Activated T-helper 1 cell treated with Interleukin-2 at 50 U/mL for 16 hours (primary cell): Measurements from ENCODE around the gene C1QC.

Experiments used
- DNase-seq: peaks from one replicate; pipeline ENCODE4 v3.0.0-alpha.2; 2020; ENCODE audit warnings: low read depth

Gene C1QC

DNA sequence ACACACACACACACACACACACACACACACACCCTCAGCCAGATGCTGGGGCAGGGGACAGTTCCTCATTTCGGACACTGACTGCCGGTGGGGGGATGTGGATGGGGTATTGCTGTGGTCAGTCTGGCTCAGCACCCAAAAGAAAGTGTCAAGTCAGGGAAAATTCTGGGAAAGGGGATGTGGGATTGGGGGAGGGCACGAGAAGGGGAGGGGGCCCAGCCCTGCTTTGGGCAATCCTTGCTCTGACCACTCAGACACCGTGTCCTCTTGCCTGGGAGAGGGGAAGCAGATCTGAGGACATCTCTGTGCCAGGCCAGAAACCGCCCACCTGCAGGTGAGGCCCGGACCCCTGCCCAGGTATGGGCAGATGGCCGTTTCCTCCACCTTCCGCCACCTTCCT is at the start of gene C1QC:
TSS of gene C1QC (plus strand) at position 253 of the 400 bp plus-strand sequence. CDS start 391 bp downstream, outside the sequence.
- no peak for DNase-seq

DNA sequence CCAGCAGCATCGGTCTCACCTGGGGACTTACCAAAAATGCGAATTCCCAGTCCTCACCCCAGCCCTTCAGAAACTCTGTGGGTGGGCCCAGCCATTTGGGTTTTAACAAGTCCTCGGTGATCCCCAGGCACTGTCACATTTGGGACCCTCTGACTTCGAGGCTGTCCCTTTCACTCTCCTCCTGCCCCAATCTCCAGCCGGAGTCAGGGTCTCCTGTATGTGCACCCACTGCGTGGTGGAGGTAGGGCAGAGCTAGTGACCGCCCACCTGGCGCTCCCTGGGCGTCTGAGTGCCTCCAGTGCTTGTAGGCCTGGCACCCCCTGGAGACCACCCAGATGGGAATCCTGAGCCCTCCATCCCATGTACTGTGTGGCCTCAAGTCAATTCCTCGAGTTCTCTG is 49.0 kb upstream of the C1QC start:
- no peak for DNase-seq

DNA sequence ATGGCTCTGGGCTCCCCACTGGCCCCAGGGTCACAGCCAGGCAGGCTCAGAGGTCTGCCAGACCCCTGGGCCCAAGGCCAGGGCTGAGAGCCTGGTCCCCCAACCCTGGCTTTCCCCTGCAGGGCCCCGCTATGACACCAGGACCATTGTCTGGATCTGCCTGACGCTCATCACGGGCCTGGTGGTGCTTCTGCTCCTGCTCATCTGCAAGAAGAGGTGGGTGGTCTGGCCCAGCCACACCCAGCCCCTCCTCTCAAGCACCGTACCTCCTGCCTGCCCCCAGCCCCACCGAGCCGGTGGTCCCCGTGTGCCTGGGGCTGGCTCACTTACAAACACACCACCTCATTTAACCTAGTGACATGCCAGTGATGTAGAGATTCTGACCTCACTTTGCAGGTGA is 48.3 kb upstream of the C1QC start:
- no peak for DNase-seq

DNA sequence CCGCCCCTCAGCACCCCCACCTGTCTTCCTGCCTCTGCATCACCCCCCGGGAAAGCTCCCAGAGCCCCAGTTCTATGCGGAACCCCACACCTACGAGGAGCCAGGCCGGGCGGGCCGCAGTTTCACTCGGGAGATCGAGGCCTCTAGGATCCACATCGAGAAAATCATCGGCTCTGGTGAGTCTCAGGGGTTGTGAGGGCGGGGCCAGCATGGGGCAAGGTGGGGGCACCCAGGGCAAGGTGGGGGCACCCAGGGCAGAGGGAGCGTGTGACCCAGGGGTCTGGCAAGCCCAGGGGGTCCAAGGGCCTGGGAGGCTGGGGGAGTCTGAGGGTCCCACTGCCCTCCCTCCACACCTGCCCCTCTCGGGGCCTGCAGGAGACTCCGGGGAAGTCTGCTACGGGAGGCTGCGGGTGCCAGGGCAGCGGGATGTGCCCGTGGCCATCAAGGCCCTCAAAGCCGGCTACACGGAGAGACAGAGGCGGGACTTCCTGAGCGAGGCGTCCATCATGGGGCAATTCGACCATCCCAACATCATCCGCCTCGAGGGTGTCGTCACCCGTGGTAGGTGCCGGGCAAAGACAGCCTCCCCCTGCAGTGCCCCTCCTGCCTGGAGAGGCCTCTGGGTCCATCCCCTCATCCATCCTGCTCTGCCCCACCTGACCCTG is 46.0 kb upstream of the C1QC start:
- DNase-seq: no peak

DNA sequence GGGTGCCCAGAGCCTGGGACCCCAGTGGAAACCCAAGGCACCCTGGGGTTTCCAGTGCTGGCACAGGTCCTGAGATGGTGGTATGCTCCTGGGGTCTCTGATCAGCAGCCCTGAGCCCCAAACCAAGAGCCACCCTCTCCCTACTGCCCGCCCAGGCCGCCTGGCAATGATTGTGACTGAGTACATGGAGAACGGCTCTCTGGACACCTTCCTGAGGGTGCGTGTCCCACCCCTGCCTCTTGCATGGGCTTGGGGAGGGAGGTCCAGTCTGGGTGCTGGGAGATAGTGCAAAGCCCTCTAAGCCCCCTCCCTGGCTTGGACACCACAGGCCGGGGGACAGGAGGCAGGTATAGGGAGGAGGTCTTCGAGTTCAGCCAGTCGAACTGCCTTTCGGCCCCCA is 45.4 kb upstream of the C1QC start:
- no peak for DNase-seq

DNA sequence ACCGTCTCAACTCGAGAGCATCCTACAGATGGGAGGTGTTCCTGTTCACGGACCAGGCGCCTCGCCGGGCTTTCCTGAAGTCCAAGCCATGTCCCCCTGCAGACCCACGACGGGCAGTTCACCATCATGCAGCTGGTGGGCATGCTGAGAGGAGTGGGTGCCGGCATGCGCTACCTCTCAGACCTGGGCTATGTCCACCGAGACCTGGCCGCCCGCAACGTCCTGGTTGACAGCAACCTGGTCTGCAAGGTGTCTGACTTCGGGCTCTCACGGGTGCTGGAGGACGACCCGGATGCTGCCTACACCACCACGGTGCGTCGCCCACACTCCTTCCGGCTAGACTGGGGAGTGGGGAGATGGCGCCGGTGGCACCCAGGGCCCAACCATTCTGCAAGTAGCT is 44.7 kb upstream of the C1QC start:
- DNase-seq: no peak

DNA sequence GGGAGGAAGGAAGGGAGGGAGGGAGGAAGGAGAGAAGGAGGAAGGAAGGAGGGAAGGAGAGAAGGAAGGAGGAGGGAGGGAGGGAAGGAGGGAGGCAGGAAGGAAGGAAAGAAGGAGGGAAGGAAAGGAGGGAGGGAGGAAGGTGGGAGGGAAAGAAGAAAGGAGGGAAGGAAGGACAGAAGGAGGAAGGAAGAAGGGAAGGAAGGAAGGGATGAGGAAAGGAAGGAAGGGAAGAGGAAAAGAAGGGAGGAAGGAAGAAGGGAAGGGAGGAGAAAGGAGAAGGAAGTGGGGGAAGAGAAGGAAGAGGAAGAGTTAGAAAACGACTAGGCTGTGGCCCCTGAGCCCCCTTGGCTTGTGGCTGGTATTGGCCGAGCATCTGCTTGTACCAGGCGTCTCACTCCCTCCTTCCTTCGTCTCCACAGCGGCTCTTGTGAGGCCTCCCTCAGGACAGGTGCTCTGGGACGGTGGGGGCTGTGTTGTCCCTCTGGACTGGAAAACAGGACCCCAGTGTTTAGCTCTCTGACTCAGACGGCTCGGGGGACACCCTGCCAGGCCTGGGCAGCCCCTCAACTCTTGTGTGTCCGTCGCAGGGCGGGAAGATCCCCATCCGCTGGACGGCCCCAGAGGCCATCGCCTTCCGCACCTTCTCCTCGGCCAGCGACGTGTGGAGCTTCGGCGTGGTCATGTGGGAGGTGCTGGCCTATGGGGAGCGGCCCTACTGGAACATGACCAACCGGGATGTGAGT is 43.2 kb upstream of the C1QC start:
- DNase-seq: no peak

DNA sequence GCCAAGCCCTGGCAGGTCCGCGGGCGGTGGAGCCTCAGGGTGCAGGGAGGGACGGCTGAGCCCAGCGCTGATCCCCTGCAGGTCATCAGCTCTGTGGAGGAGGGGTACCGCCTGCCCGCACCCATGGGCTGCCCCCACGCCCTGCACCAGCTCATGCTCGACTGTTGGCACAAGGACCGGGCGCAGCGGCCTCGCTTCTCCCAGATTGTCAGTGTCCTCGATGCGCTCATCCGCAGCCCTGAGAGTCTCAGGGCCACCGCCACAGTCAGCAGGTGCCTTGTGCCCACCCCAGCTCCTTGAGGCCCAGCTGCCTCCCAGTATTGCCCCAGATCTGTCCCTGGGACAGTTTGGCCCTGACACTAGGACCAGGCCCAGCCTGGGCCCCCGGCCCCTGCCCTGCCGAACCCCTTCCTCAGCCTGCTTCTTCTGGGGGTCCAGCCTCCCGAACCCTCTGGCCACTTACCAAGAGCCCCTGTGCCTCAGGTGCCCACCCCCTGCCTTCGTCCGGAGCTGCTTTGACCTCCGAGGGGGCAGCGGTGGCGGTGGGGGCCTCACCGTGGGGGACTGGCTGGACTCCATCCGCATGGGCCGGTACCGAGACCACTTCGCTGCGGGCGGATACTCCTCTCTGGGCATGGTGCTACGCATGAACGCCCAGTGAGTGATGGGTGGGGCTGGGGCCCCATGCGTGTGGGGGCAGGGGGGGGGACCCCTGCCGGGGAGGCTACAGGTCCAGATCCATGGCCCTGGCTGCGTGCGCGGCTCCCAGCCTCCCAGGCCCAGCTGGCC is 42.4 kb upstream of the C1QC start:
- no peak for DNase-seq

DNA sequence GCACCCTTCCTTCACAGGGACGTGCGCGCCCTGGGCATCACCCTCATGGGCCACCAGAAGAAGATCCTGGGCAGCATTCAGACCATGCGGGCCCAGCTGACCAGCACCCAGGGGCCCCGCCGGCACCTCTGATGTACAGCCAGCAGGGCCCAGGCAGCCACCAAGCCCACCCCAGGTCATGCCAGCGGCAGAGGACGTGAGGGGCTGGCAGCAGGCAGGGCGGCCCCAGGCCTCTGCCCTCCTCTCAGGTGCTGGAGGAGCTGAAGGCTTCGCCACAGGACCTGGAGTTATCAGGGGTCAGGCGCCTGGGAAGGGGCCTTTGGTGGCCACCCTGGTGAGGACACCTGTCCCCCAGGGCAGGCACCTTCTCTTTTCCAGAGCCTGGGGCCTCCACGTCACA is 41.8 kb upstream of the C1QC start:
- DNase-seq: no peak

DNA sequence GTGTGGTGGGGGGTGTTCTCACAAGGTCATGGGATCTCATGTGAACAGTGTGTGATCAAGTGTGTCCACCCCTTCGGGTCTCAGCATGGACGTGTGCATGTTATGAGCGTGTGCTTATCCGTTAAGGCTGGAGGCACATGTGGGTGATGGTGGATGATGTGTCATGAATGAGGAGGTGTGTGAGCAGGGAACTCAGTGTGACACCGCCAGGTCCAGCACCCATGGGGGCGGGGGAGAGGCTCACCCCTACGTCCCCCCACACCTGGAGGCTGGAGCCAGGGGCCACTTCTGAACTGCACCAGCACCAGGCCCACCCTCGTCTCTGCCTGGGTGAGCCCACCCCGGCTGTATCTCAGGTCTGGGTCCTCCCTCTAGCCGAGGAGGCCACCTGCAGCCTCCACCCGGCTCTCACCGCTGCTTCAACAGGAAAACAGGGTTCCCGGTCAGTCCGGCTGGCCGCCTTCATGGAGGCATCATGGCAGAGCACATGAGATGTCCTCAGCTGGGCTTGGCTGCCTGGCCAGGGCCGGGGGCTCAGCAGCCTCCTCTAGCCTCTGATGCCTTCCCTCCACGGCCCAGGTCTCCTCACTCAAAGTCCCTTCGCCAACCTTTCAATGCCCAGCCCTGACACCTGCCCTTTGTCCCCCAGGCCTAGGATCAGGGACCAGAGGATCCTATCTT is 41.2 kb upstream of the C1QC start:
- no peak for DNase-seq

DNA sequence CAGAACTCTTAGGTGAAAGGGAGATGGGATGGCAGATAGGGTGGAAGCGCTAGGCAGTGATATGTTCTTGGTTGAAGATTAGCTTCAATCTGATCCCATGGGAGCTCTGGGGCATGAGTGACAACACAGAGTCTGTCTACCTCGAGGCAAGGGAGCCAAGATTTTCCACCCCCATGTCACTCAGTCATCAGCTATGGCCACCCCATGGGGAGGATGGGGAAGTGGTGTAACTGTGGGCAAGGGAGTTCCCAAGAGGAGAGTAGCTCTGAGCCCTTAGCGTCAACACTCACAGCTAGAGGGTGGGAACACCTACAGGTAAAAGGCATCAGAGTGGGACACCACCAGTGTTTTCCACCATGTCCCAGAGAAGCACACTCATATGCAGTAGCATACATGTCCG is 37.3 kb upstream of the C1QC start:
- DNase-seq: no peak

DNA sequence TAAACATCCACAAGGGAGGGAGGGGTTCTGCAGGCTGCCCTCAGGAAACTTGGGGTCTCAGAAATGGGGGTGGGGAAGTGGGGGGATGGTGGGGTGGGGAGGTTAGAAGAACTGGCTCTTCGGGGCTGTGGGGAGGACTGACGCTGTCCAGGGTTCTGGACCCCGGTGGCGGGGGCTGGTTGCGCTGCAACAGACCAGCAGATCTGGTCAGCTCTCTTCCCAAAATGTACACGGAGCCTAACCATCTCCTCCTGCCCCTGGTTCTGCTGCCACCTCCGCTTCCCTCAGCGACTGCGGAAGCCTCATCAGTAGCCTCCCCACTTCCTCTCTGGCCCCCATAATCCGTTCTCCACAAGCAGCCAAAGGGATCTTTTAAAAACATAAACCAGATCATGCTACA is 36.3 kb upstream of the C1QC start:
- DNase-seq: no peak

DNA sequence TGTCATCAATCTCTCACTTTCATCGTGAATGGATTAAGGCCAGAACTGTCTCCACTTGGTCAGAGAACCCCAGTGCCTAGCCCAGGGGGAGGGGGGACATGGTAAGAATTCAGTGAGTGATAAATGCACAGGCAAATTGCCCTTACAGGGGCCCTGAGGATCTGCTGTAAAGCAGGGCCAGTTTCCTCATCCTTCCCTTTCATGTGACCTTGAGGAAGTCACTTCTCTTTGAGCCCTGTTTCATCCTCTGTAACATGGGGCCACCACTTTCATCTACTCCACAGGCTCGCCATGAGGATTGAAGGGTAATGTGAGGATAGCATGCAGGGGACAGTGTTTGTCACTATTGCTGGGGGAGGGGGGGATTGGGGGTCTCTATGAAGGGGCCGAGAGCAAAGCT is 35.1 kb upstream of the C1QC start:
- no peak for DNase-seq

DNA sequence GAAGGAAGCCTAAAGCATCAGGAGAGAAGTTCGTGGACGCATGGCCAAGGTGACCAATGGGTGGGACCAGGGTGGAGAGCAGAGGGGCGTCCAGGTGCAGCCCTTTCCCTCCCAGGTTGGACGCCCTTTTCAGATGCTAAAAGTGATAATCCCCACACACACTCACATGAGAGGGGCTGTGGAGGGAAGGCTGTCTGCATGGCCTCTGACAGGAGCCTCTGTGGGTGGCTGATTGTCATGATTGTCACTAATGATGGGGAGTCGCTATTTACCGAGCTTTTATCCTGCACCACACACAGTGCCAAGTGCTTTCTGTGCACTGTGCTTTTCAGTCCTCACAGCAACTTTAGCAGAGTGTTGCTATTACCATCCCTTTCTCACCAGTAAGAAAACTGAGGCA is 34.1 kb upstream of the C1QC start:
- no peak for DNase-seq

DNA sequence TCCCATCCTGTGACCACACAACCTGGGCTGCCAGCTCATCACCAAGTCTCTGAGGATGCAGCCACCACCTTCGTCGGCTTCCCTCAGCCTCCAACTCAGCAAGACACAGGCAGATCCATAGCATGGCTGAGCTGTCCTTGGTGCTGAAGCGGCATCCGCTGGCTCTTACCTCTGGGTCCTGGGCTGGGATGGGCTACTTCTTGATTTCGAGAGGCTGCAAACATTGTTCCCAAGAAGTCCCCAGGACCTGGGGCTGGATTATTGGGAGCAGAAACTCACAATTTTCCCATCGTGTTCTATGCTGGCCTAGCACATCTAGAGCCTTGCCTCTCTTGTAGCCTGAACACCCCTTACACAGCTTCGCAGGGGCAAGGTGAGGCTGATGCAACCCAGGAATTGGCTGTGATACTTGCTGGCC is 31.9 kb upstream of the C1QC start:
- DNase-seq: no peak

DNA sequence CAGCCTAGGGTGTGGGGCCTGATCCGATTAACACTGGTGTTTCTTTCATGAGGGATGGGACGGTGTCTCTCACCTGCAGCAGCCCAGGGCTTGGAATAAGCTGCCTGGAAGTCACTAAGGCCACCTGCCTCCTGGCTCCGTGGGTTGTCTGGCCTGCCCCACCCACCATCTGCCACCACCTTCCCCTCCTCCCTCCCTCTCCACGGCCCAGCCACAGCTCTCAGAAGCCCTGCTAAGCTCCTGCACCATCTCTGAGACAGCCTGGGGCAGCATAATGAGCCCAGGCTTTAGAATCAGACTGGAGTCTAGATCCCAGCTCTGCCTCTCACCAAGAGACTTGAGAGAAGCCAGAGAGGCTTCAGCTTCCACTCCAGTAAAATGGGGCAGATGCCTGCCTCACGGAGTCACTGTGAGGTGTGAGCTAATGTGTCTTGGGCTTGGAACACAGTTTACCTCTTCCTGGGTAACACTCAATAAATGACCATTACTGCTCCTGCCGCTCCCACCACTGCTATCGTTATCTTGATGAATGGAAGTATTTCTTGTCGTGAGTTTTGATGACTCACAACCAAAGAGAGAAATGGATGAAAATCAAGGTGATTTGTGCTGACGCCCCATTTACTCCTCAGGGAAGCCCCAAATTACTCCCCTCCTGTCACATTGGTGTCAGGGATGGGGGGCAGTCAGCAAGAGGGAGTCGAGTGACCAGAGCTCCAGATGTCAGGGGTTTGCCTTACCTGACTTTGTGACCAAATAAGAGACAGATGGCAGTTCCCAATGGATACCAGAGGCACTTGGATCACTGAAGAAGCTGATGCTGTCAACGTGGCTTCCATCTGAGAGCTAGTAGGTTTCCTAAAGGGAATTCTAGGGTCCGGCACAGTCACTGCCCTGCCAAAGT is 30.5 kb upstream of the C1QC start:
- DNase-seq: no peak

DNA sequence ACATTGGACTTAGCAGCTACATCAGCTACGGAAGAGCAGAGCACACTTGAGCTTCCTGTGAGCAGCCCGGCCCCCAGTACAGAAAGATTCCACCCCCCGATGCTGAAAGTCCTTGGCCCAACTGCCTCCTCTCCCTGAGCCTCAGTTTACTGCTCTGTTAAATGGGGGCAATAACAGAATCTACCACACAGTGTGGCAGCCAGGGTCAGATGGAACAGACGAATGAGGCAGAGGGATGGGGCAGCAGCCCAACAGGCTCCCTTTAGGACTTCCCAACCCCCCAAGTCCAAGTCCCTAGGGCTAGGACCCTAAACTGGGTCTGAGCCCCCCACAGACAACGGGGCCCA is 29.9 kb upstream of the C1QC start:
- no peak for DNase-seq

DNA sequence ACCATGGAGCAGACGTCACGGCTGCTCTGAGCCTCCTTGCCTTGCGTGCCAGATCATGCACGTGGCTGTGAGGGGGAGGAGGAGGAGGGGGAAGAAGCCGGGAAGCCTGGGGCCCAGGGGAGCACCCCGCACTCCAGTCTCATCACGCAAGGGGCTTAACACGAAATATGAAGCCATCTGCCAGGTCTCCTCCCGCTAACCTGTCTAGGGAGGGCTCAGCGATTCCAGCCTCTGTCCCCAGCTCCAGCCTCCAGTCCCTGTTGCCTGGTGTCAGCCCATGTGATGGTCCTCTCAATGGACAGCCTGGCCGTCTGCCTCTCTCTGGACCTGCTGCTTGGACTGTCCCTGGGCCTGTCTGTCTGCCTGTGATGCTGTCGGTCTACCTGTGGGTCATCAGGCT is 29.5 kb upstream of the C1QC start:
- no peak for DNase-seq

DNA sequence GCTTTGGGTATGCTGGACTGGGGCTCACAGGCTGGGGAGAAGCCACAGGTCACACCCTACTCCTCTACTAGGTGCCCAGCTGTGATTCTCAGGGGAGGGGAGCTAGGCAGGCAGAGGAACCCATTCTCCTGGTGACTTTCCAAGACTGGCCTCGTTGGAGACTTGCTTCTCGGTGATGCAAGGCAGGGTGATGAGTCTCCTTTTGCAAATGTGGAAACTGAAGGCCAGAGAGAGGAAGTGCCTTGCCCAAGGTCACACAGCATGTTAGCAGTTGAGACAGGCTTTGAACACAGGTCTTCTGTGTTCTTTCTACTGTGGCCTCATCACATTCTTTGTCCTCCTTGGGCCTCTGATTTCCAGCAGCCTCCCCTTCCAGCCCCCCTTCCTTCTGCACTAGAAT is 27.5 kb upstream of the C1QC start:
- no peak for DNase-seq

DNA sequence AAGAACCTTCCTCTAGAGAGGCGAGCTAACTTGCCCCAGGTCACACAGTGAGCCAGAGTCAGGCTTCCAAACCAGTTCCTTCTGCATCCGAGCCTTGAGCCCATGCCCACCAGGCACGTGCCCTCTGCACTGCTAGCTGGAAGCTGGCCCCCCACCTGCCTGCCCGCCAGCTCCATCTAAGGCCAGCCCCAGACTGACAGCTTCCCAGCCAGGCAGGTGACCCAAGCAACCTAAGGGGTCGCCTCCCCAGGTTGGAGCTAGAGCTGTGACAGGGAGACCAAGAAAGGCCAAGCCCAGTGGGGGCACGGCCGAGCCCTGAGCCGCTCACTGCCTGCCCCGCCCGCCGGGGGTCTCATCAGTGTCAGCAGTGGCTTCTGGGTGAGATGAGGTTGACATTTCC is 26.9 kb upstream of the C1QC start:
- no peak for DNase-seq

DNA sequence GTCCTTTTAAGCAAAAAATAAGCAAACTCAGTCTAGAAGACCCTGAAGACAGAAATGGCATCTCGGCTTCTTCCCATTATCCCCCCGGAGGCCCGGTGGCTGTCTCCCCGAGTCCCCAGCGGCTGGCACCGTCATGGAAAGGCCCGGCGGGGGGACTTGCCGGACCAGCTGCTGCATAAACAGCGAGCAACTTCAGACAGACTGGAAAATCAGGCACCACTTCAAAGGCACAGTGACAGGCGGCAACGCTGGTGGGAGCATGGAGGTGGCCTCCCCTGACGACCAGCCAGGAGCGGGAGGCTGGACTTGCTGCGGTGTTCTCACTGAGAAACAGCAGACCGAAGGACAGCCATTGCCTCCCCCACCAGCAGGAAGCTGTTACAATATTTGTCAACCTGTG is 25.4 kb upstream of the C1QC start:
- no peak for DNase-seq

DNA sequence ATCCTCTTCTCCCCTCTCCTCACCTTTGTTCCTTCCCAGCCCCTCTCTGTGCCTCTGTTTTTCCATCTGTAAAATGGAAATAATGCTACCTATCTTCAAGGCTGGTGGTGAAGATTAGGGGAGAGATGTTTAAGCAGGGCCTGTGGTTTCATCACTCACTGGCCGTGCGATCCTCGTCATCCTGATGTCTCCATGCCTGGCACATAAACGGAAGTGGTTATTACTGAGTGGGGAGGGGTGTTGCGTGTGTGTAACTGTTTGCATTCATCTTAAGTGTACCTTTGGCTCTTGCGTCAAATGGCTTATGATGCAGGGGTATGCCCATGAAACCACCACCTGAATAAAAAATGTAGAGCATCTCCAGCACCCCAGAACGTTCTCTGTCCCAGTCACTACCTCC is 24.2 kb upstream of the C1QC start:
- no peak for DNase-seq
